ENCODE measurements around the gene GNAI3.

GRCh38 chr1:109589679-109590078 is 41.3 kb downstream of the GNAI3 start:
- no peak for TF ChIP-seq CTCF (IDR thresholded peaks at IDR 0.05)
- TF ChIP-seq POLR2A (IDR thresholded peaks at IDR 0.05): no peak
